Transverse colon (tissue), 4 donors: ENCODE data around the gene ZNF500.

ENCODE experiments used
- CTCF ChIP-seq, 5 experiments: fragments of 200-600 bp in 3 of 5; fragments of 450-650 bp in 2 of 5; sonication (generic) in 3 of 5; IDR thresholded peaks; 1 replicate in 2 of 5; 2 replicates in 3 of 5; pipeline ENCODE4 v1.5.1; 2016 to 2017; ENCODE audit warnings: antibody characterized with exemption in 5 of 5, inconsistent platforms in 3 of 5, mild to moderate bottlenecking in 2 of 5, moderate library complexity in 1 of 5
- POLR2A ChIP-seq: fragments of 450-650 bp; IDR thresholded peaks from one replicate; pipeline ENCODE4 v1.6.1; 2016; ENCODE audit warnings: antibody characterized with exemption, mild to moderate bottlenecking, moderate library complexity
- POLR2AphosphoS5 ChIP-seq, 3 donors: sonication (generic); formaldehyde crosslinking; IDR thresholded peaks; one replicate each; pipeline ENCODE4 v1.6.1; 2016; ENCODE audit warnings: antibody characterized with exemption in 3 of 3

- TF ChIP-seq CTCF (IDR thresholded peaks at IDR 0.05) (no peak), POLR2A (no peak), POLR2AphosphoS5 (IDR thresholded peaks at IDR 0.05) (no peak)
Observed at GRCh38 chr16:4785758-4786433, 18.9 kb upstream of the ZNF500 start.
